DOHH2 (cell line): ENCODE data around the gene NAT14.

Experiments used
- H3F3A ChIP-seq: fragments of 200-600 bp; sonication (generic), shearing (Covaris generic); 2 replicates; pipeline ENCODE4 v1.6.0; 2016; ENCODE audit warnings: antibody characterized with exemption, mild to moderate bottlenecking; ENCODE audit not compliant: control insufficient read depth, insufficient read depth
- H3K27ac ChIP-seq: fragments of 200-600 bp; sonication (generic); 2 replicates; pipeline ENCODE4 v1.5.1; 2014; ENCODE audit warnings: low read depth, mild to moderate bottlenecking, low read length, moderate library complexity
- H3K27me3 ChIP-seq: fragments of 200-600 bp; sonication (generic); 2 replicates; pipeline ENCODE4 v1.6.1; 2014; ENCODE audit warnings: mild to moderate bottlenecking, low read length, mixed read lengths; ENCODE audit not compliant: control insufficient read depth
- H3K36me3 ChIP-seq: fragments of 200-600 bp; sonication (generic); 2 replicates; pipeline ENCODE4 v1.6.1; 2014; ENCODE audit warnings: mild to moderate bottlenecking, low read length, moderate library complexity, mixed read lengths; ENCODE audit not compliant: control insufficient read depth
- H3K4me1 ChIP-seq: fragments of 200-600 bp; sonication (generic); 2 replicates; pipeline ENCODE4 v1.6.1; 2014; ENCODE audit warnings: mild to moderate bottlenecking, low read length, mixed read lengths; ENCODE audit not compliant: control insufficient read depth
- H3K4me2 ChIP-seq: fragments of 200-600 bp; sonication (generic); 2 replicates; pipeline ENCODE4 v1.6.0; 2014; ENCODE audit warnings: mild to moderate bottlenecking, low read length, moderate library complexity
- H3K4me3 ChIP-seq: fragments of 200-600 bp; sonication (generic); 2 replicates; pipeline ENCODE4 v1.5.1; 2014; ENCODE audit warnings: mild to moderate bottlenecking, low read length, mixed read lengths
- H3K79me2 ChIP-seq: fragments of 200-600 bp; sonication (generic); 2 replicates; pipeline ENCODE4 v1.6.1; 2014; ENCODE audit warnings: mild to moderate bottlenecking, low read length, mixed read lengths; ENCODE audit not compliant: control insufficient read depth
- H3K9me2 ChIP-seq: fragments of 200-600 bp; sonication (generic); replicated peaks from 2 replicates; pipeline ENCODE4 v1.6.1; 2014; ENCODE audit warnings: mild to moderate bottlenecking, low read length, mixed read lengths; ENCODE audit not compliant: control insufficient read depth
- H3K9me3 ChIP-seq: fragments of 200-600 bp; sonication (generic); 2 replicates; pipeline ENCODE4 v1.6.1; 2014; ENCODE audit warnings: antibody characterized with exemption, low read length, mixed read lengths; ENCODE audit not compliant: control insufficient read depth, insufficient read depth
- H4K20me1 ChIP-seq: fragments of 200-600 bp; sonication (generic); 2 replicates; pipeline ENCODE4 v1.6.0; 2014; ENCODE audit warnings: low read depth, mild to moderate bottlenecking, antibody characterized with exemption, low read length, moderate library complexity; ENCODE audit not compliant: control insufficient read depth, insufficient read depth
- CTCF ChIP-seq: fragments of 200-600 bp; sonication (generic); IDR thresholded peaks from one replicate; pipeline ENCODE4 v1.5.1; 2014; ENCODE audit warnings: antibody characterized with exemption, mild to moderate bottlenecking, low read depth, low read length; ENCODE audit not compliant: poor library complexity, severe bottlenecking
- EZH2phosphoT487 ChIP-seq: fragments of 200-600 bp; sonication (generic); IDR thresholded peaks from 2 replicates; pipeline ENCODE4 v1.6.1; 2017; ENCODE audit warnings: borderline replicate concordance, mild to moderate bottlenecking, antibody characterized with exemption, low read length, moderate library complexity, mixed read lengths

The NAT14 gene

GRCh38 chr19:55483706-55484592 lies 1.0 kb upstream of the NAT14 start:
- Histone ChIP-seq H3K4me3 (peak overlapping the region; percentile 92), H3K36me3 (peaks cover 5% of the 10 kb centered on the region), H3K4me1 (peaks cover 18% of the 10 kb centered on the region), H3K9me3 (no peaks in the 10 kb centered on the region), H3K27me3 (no peaks in the 10 kb centered on the region), H3K4me2 (peak overlapping the region; percentile 74), H4K20me1 (no peaks in the 10 kb centered on the region), H3K9me2 (no peaks in the 10 kb centered on the region), H3F3A (no peaks in the 10 kb centered on the region; the same call in 1 of the 2 replicates), H3K79me2 (peaks cover 13% of the 10 kb centered on the region), H3K27ac (no peak overlapping the region)
- TF ChIP-seq CTCF (no peak), EZH2phosphoT487 (no peak)

GRCh38 chr19:55485439-55486011 lies 537 bp downstream of the NAT14 start:
- no peaks in the 10 kb centered on the region for H3K9me3 ChIP-seq
- peaks cover 18% of the 10 kb centered on the region for H3K4me1 ChIP-seq
- peak overlapping the region; percentile 40 for H3K27ac ChIP-seq
- H3K79me2 ChIP-seq, result peaks cover 5% of the 10 kb centered on the region
- peak overlapping the region; percentile 74 for H3K4me2 ChIP-seq
- peaks cover 5% of the 10 kb centered on the region for H3K36me3 ChIP-seq
- TF ChIP-seq EZH2phosphoT487, result no peak
- TF ChIP-seq CTCF, result no peak
- H3K4me3 ChIP-seq, result peak overlapping the region; percentile 92
- no peaks in the 10 kb centered on the region for H4K20me1 ChIP-seq
- H3F3A ChIP-seq, result no peaks in the 10 kb centered on the region; the same call in 1 of the 2 replicates
- H3K27me3 ChIP-seq, result no peaks in the 10 kb centered on the region
- no peaks in the 10 kb centered on the region for H3K9me2 ChIP-seq

DNA sequence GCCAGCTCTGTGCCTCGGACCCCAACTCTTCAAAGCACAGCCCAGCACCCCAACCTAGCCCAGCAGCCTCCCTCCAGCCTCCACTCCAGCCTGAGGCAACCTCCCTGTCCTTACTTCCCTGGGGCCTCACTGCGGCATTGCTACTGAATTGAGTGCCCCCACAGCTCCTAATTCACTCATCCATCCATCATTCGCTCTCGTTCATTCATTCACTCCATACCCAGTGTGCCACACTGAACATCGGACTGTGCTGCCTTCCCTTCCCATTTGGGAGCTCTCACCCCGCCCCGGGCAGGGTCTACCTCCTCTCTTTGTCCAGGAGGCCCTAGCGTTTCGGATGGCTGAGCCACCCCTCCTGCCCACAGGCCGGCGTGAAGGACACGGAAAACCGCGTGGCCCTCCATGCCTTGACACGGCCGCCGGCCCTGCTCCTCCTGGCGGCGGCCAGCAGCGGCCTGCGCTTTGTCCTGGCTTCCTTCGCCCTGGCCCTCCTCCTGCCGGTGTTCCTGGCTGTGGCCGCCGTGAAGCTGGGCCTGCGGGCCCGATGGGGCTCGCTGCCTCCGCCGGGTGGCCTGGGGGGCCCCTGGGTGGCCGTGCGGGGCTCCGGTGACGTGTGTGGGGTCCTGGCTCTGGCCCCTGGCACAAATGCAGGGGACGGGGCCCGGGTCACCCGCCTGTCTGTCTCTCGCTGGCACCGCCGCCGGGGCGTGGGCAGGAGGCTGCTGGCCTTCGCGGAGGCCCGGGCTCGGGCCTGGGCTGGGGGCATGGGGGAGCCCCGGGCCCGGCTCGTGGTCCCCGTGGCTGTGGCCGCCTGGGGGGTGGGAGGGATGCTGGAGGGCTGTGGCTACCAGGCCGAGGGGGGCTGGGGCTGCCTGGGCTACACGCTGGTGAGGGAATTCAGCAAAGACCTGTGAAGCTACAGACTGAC lies 1.3 kb downstream of the NAT14 start:
- H3K4me1 ChIP-seq, result peaks cover 18% of the 10 kb centered on the region
- H3K79me2 ChIP-seq, result peaks cover 5% of the 10 kb centered on the region
- no peaks in the 10 kb centered on the region for H4K20me1 ChIP-seq
- H3K4me3 ChIP-seq, result peak overlapping the region; percentile 92
- H3K9me2 ChIP-seq, result no peaks in the 10 kb centered on the region
- no peaks in the 10 kb centered on the region for H3K9me3 ChIP-seq
- H3F3A ChIP-seq, result no peaks in the 10 kb centered on the region; the same call in 1 of the 2 replicates
- no peak overlapping the region for H3K27ac ChIP-seq
- H3K4me2 ChIP-seq, result peak overlapping the region; percentile 74
- no peaks in the 10 kb centered on the region for H3K27me3 ChIP-seq
- H3K36me3 ChIP-seq, result peaks cover 5% of the 10 kb centered on the region
- TF ChIP-seq EZH2phosphoT487 (no peak), CTCF (no peak)
